T follicular helper cell (primary cell): ENCODE results near the gene GCNT1.

Experiments used
- DNase-seq: peaks from one replicate; pipeline ENCODE4 v3.0.0-alpha.2; 2020; ENCODE audit warnings: low read depth

The GCNT1 gene

GRCh38 chr9:76534026-76534425 lies 75.0 kb downstream of the GCNT1 start:
- DNase-seq = no peak

GRCh38 chr9:76537150-76537646 lies 78.2 kb downstream of the GCNT1 start:
- DNase-seq = no peak

GRCh38 chr9:76539180-76539579 lies 80.2 kb downstream of the GCNT1 start:
- no peak for DNase-seq

- DNase-seq = no peak
These were observed 83.4 kb downstream of the GCNT1 start for GRCh38 chr9:76542360-76542759.

- no peak for DNase-seq
These were observed 86.2 kb downstream of the GCNT1 start for GRCh38 chr9:76545191-76545590.

- no peak for DNase-seq
These were observed 93.2 kb downstream of the GCNT1 start for GRCh38 chr9:76552181-76552580.

- no peak for DNase-seq
These were observed 93.9 kb downstream of the GCNT1 start for GRCh38 chr9:76552751-76553455.

GRCh38 chr9:76553680-76554079 lies 94.7 kb downstream of the GCNT1 start:
- no peak for DNase-seq
